Motor neuron (in vitro differentiated cells): ENCODE results near the gene MTA3. TPM values are rescaled to one million over a fixed set of nuclear protein-coding genes. Genes with fewer than 3 reads are reported as not detected.
"Not testable (repeated sequence)": the region's sequence is repeated elsewhere in the genome, so short reads cannot be mapped to it uniquely, and the experiment has no call there.

Experiments
- ATAC-seq, 8 experiments: fragments of 200-7000 bp; cut with Tn5 transposase; replicated peaks in 6 of 8; 2 replicates each; pipeline ENCODE4 v1.8.0; 2021; ENCODE audit warnings: mild to moderate bottlenecking in 8 of 8, moderate library complexity in 8 of 8
- H3K27ac ChIP-seq, 2 donors: fragments of 250-450 bp; sonication (Bioruptor Pico); 2 replicates each; pipeline ENCODE4 v1.9.0; 2021; ENCODE audit warnings: antibody characterized with exemption in 2 of 2, mild to moderate bottlenecking in 2 of 2, moderate library complexity in 1 of 2
- H3K4me1 ChIP-seq, 2 donors: fragments of 250-450 bp; sonication (Bioruptor Pico); replicated peaks in 1 of 2; 2 replicates each; pipeline ENCODE4 v1.6.1; 2021; ENCODE audit warnings: antibody characterized with exemption in 2 of 2, mild to moderate bottlenecking in 2 of 2, moderate library complexity in 1 of 2
- H3K4me3 ChIP-seq, 5 donors: fragments of 250-450 bp; sonication (Bioruptor Pico); 2 replicates each; pipeline ENCODE4 v1.9.0; 2021; ENCODE audit warnings: antibody characterized with exemption in 5 of 5, mild to moderate bottlenecking in 5 of 5, moderate library complexity in 4 of 5
- WGBS, 10 experiments: fragments of 450-650 bp; shearing (Covaris generic); methylation state at CpG; one replicate each; pipeline ENCODE4 v1.0.0; 2022; 5-methylcytosine and 5-hydroxymethylcytosine counted together
- in situ Hi-C, 9 experiments: fragments of 400-800 bp; cut with MboI; loops; one replicate each; pipeline ENCODE4 v1.15.0; 2021; ENCODE audit warnings: low sequenced_read_pairs in 9 of 9, low pct_unique_long_range_greater_than_20kb in 2 of 9; ENCODE audit not compliant: unreplicated experiment in 9 of 9
- total RNA-seq, 8 experiments: library from RNA; unstranded; fragments of 300-600 nt; gene quantifications; 2 replicates each; pipeline versions ENCODE4 v1.2.3 to v1.2.4, GENCODE V29; 2022

The MTA3 gene
- total RNA-seq, 8 experiments from 2014 or later: 23.1 to 85.9 (median 34.6) TPM

DNA sequence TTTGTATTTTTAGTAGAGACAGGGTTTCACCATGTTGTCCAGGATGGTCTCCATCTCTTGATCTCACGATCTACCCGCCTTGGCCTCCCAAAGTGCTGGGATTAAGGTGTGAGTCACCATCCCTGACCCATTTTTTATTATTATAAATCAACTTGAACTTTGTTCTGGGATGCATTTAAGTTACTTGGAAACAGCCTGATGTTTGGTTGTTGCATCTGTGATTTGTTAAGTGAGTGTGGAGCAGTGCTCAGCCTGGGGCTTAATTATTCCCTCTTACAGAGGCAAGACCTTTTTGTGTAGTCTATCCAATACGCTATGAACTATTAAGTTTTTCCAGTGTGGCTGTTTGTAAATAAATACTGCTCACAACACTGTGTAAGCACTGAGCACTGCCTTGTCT lies 32.6 kb downstream of the MTA3 start:
- Histone ChIP-seq H3K4me3 (no peak overlapping the region), H3K4me1 (no peaks in the 10 kb centered on the region), H3K27ac (no peak overlapping the region)
- in situ Hi-C loops: no loop called here
- WGBS, 10 experiments: 89 to 100% (median 100%) methylated on average over 1 to 3 of the region's 3 CpGs; no CpG with 5 or more reads in 4 of the 10 experiments
- no peak for ATAC-seq

DNA sequence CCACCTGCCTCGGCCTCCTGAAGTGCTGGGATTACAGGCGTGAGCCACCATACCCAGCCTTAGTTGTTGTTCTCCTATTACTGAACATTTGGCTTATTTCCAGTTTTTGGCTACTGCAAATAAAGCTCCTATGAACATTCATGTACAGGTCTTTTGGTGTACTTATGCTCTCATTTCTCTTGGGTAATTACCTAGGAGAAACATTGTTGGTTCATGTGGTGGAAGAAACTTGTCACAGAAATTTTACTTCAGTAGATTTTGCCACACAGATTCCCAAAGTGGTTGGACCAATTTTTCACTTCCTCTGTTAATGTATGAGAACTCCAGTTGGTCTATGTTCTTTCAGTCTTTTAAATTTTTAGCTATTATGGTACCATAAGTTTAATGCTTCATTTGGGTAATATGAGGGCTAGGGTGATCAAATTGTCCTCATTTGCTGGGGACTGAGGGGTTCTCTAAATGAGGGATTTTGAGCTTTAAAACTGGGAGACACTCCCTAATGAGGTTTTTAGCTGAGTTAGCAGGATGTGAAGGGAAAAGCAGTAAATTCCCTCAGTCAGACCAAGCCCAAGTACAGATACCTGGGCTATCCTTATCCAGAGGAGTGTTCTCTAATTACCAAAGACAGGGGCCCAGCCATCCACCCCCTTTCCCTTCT lies 33.9 kb downstream of the MTA3 start:
- no peak overlapping the region for H3K4me3 ChIP-seq
- H3K4me1 ChIP-seq: no peaks in the 10 kb centered on the region
- in situ Hi-C loops: no loop called here
- no peak overlapping the region for H3K27ac ChIP-seq
- 90 to 100% (median 100%) methylated on average over 1 to 2 of the region's 2 CpGs; no CpG with 5 or more reads in 6 of the 10 experiments for WGBS, 10 experiments
- no peak for ATAC-seq

DNA sequence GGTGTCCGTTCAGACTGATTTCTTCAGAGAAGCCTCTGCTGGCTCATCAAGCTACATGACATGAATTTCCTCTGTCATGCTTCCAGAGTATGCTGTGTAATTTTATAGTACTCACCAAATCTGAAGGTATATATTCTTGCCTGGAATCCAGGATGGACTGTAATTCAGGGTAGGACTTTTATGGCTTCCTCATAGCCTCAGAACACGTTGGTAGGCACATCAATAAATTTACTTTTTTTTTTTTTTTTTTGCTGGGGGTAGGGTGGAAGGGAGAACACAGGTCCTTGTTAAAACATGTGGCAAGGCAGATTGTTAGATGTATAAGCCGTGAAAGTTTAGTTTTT lies 34.4 kb downstream of the MTA3 start:
- ATAC-seq: no peak
- 73 to 100% (median 83%) methylated on average over 1 to 3 of the region's 3 CpGs for WGBS, 10 experiments

DNA sequence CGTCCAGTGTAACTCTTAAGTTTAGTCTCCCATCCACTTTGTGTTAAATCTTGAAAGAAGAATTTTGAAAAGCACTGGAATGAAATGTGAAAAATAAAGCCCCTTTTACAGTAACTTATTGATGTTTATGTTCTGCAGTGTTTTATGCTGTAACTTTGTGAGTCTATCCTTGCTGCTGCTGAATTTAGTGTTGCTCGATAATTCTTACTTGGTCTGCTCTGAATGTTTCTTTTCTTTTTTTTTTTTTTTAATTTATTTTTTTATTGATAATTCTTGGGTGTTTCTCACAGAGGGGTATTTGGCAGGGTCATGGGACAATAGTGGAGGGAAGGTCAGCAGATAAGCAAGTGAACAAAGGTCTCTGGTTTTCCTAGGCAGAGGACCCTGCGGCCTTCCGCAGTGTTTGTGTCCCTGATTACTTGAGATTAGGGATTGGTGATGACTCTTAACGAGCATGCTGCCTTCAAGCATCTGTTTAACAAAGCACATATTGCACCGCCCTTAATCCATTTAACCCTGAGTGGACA lies 36.0 kb downstream of the MTA3 start:
- H3K27ac ChIP-seq, in situ Hi-C loops, H3K4me1 ChIP-seq, ATAC-seq, H3K4me3 ChIP-seq: not testable (repeated sequence)
- 96 to 100% (median 100%) methylated on average over 1 to 2 of the region's 6 CpGs; no CpG with 5 or more reads in 3 of the 10 experiments for WGBS, 10 experiments

More for the DNA sequence above, 34.4 kb downstream of the MTA3 start:
- in situ Hi-C loops: no loop called here
- H3K4me3 ChIP-seq: no peak overlapping the region
- H3K4me1 ChIP-seq: no peaks in the 10 kb centered on the region
- H3K27ac ChIP-seq: no peak overlapping the region

DNA sequence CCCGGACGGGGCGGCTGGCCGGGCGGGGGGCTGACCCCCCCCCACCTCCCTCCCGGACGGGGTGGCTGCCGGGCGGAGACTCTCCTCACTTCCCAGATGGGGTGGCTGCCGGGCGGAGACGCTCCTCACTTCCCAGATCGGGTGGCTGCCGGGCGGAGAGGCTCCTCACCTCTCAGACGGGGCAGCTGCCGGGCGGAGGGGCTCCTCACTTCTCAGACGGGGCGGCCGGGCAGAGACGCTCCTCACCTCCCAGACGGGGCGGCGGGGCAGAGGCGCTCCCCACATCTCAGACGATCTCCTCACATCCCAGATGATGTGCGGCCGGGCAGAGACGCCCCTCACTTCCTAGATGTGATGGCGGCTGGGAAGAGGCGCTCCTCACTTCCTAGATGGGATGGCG lies 37.7 kb downstream of the MTA3 start:
- ATAC-seq, H3K27ac ChIP-seq, in situ Hi-C loops, H3K4me1 ChIP-seq, H3K4me3 ChIP-seq: not testable (repeated sequence)
- WGBS, 10 experiments: no CpG with 5 or more reads among the region's 33 CpGs

DNA sequence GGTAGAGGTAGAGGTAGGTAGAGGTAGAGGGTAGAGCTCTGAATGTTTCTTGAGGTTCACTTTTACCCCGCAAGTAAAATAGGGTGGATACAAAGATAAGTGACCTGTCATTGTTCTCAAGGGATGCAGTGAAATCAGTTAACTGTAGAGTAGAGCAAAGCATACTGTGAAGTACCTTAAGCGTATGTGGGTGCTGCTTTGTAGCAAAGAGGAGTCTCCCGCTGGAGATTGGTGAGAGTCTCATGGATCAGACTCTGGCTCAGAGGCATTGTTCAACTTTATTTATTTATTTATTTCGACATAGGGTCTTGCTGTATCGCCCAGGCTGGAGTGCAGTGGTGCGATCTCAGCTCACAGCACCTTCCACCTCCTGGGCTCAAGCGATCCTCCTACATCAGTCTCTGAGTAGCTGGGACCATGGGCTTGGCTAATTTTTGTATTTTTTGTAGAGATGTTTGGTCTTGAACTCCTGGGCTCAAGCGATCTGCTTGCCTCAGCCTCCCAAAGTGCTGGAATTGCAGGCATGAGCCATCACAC lies 38.7 kb downstream of the MTA3 start:
- no peak overlapping the region for H3K27ac ChIP-seq
- no peaks in the 10 kb centered on the region for H3K4me1 ChIP-seq
- in situ Hi-C loops: no loop called here
- no peak overlapping the region for H3K4me3 ChIP-seq
- no peak for ATAC-seq
- whole genome bisulfite sequencing, 10 experiments: 95 to 100% (median 99%) methylated on average over 1 to 7 of the region's 8 CpGs; no CpG with 5 or more reads in 4 of the 10 experiments

DNA sequence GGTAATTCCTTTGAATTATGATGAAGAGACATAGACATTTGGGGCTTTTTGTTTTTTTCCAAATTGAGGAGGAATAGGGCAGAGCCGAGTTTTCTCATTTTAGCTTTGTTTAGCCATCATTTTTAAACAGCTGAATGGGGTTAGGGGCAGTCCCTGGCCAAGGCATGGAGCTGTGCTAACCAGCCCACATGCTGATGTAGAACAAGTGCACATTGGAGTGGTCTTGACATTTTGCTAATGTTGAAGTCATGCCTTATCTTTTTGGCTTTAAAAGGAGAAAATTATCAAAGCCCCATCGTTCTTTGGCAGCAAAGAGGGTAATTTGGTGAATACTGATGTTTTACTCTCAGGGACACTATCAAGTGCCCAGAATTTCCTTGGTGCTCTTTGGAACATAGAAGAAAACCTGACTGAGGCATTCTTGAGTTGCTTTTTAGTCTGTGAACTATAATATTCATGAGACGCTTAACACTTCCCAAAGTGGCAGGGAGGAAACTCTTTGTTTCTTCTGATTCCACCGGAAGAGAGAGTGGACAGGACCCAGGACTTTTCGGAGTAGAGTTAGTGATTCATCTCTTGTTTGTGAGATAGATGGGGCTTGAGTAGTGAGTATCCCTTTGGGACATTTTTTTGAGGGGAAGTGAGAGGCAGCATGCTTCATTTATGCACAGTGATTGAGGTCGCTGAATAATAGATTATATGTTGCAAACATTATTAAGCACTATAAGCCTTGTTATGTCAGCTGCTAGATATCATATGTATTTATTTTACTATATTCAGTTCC lies 45.0 kb downstream of the MTA3 start:
- in situ Hi-C loops: no loop called here
- 72 to 100% (median 87%) methylated on average over 2 to 6 of the region's 6 CpGs for WGBS, 10 experiments
- Histone ChIP-seq H3K27ac (no peak overlapping the region), H3K4me1 (no peaks in the 10 kb centered on the region), H3K4me3 (no peak overlapping the region)
- ATAC-seq: no peak

DNA sequence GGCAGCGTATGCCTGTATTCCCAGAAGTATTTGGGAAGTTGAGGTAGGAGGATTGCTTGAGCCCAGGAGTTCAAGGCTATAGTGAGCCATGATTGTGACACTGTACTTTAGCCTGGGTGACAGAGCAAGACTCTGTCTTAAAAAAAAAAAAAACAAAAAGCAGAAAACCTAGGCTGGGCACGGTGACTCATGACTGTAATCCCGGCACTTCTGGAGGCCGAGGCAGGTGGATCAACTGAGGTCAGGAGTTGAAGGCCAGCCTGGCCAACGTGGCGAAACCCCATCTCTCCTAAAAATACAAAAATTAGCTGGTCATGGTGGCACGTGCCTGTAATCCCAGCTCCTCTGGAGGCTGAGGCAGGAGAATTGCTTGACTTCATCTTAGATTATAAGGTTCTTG lies 46.4 kb downstream of the MTA3 start:
- no peak for ATAC-seq
- Histone ChIP-seq H3K27ac (no peak overlapping the region), H3K4me1 (no peaks in the 10 kb centered on the region), H3K4me3 (no peak overlapping the region)
- in situ Hi-C loops: no loop called here
- WGBS, 10 experiments: 79 to 100% (median 95%) methylated on average over 3 to 7 of the region's 7 CpGs

DNA sequence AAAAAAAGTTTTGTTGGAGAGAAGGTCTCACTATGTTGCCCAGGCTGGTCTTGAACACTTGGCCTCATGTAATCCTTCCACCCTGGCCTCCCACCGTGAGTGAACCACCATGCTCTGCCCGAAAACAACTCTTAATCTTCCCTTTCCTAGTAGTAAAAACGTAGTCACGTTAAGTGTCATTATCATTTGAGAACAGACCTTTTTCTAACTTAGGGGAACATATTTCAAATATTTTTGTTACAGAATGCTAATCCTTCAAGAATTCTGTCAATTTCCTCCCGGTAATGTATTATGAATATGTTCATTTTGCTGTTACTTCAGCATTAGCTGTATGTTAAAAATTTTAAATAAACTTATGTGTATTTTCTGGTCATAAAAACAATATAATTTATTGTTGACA lies 49.7 kb downstream of the MTA3 start:
- Histone ChIP-seq H3K4me1 (no peaks in the 10 kb centered on the region), H3K27ac (no peak overlapping the region), H3K4me3 (no peak overlapping the region)
- ATAC-seq: peak in 1 of 8 experiments; percentile 44
- in situ Hi-C loops: no loop called here
- 0 to 100% (median 93%) methylated on average over 1 to 5 of the region's 5 CpGs; no CpG with 5 or more reads in 1 of the 10 experiments for WGBS, 10 experiments

DNA sequence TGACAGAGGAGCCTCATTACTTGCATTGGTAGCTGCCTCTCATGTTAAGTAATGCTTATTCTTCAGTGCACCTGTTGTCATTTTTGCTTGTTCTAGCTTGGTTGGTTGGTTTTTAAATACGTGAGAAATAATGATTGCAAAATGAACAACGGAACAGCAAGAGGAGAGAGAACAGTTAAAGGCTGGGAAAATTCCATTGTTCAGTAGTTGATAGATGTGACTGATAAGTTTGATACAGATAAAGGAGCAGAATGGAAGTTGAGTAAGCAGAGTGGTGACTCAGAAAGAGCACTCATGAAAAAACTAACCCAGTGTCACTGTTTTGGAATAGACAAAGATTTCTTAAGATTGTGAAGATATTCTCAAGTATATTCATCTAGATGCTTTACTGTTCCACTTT lies 50.5 kb downstream of the MTA3 start:
- in situ Hi-C loops: no loop called here

DNA sequence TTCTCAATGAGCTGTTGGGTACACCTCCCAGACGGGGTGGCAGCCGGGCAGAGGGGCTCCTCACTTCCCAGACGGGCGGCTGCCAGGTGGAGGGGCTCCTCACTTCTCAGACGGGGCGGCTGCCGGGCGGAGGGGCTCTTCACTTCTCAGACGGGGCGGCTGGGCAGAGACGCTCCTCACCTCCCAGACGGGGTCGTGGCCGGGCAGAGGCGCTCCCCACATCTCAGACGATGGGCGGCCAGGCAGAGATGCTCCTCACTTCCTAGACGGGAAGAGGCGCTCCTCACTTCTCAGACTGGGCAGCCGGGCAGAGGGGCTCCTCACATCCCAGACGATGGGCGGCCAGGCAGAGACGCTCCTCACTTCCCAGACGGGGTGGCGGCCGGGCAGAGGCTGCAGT lies 53.2 kb downstream of the MTA3 start:
- H3K4me3 ChIP-seq, H3K4me1 ChIP-seq, H3K27ac ChIP-seq, ATAC-seq, in situ Hi-C loops: not testable (repeated sequence)
- WGBS, 10 experiments: no CpG with 5 or more reads among the region's 26 CpGs

More for the DNA sequence above, 50.5 kb downstream of the MTA3 start:
- H3K4me3 ChIP-seq: no peak overlapping the region
- 46 to 100% (median 75%) methylated on average over 1 to 2 of the region's 2 CpGs; no CpG with 5 or more reads in 2 of the 10 experiments for WGBS, 10 experiments
- ATAC-seq: no peak
- no peak overlapping the region for H3K27ac ChIP-seq
- no peaks in the 10 kb centered on the region for H3K4me1 ChIP-seq

DNA sequence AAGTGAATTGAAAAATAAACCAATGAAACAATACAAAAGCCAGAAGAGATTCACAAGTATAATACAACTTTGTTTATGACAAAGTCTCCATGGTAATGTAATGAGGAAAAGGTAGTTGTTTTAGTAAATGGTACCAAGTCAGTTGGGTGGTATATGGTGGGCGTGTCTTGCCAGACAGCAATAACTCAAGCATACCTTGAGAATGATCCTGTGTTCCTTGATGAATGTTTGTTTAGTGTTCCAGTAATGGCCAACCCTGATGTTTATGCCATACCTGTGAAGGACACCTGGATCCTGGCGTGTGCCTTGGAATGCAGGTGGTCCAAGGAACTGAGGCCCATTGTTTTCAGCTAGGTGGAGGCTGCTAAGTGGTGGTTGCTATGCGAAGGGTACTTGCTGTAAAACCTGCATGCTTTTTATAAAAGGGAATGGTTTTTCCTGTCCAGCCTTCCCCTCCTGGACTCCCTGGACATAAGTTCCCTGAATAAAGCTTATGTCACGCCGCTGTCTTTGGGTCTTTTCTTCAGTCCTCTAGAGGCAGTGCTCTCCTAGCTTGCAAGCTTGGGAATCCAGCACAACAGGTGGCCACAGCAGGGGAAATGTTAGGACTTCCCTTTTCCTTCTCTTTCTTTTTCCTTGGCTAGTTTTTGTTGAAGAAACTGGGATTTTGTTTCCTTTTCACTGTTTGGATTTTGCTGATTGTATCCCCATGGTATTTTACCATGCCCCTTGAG lies 54.7 kb downstream of the MTA3 start:
- no peaks in the 10 kb centered on the region for H3K4me1 ChIP-seq
- in situ Hi-C loops: no loop called here
- no peak overlapping the region for H3K27ac ChIP-seq
- WGBS, 10 experiments: 78 to 100% (median 89%) methylated on average over 2 to 5 of the region's 5 CpGs; no CpG with 5 or more reads in 1 of the 10 experiments
- no peak for ATAC-seq
- no peak overlapping the region for H3K4me3 ChIP-seq

DNA sequence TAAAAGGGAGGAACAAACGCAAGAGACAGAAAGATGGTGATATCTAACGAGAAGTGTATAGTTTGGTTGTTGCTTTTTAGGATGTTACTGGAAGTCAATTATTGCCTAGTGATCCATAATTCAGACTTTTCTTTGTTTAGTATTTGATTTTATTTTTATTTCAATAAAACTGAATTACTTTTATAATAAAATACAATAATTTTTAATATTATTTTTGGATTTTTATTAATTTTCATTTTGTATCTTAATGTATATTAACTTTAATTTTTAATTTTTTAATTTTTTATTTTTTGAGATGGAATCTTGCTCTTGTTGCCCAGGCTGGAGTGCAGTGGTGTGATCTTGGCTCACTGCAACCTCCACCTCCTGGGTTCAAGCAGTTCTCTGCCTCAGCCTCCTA lies 55.6 kb downstream of the MTA3 start:
- H3K27ac ChIP-seq: no peak overlapping the region
- H3K4me3 ChIP-seq: no peak overlapping the region
- 67 to 100% (median 92%) methylated on average over 1 to 2 of the region's 2 CpGs; no CpG with 5 or more reads in 2 of the 10 experiments for WGBS, 10 experiments
- no peak for ATAC-seq
- no peaks in the 10 kb centered on the region for H3K4me1 ChIP-seq
- in situ Hi-C loops: no loop called here
